ENCODE measurements around the gene TMEM187. TPM values are rescaled to one million over a fixed set of nuclear protein-coding genes. Genes with fewer than 3 reads are reported as not detected.

The TMEM187 gene
- total and polyA plus RNA-seq, 7 donors = 2.2 to 7.8 (median 6.5) TPM

- Histone ChIP-seq H3K27ac (no peak overlapping the region), H3K4me3 (no peak overlapping the region), H3K9me3 (no peaks in the 10 kb centered on the region), H3K27me3 (ENCODE audit: insufficient read depth in 3 of 3, low read length in 2 of 3) (no peaks in the 10 kb centered on the region), H3K36me3 (ENCODE audit: insufficient read depth in 1 of 2, low read depth in 1 of 2) (peaks cover 2 to 94% of the 10 kb centered on the region in 2 donors), H3K4me1 (peaks cover 8% of the 10 kb centered on the region)
- 93 to 99% (median 94%) methylated on average over 10 to 16 of the region's 16 CpGs for WGBS, 3 donors
- intact Hi-C loops (cut with DNase I) = no loop called here
- ATAC-seq (no peak), DNase-seq (peak in 1 of 2 donors; percentile 48)
- TF ChIP-seq CTCF (IDR thresholded peaks at IDR 0.05) = no peak
Observed at GRCh38 chrX:153960077-153960476, 12.5 kb upstream of the TMEM187 start.

GRCh38 chrX:153960786-153961185 lies 11.8 kb upstream of the TMEM187 start:
- DNase-seq (no peak), ATAC-seq (no peak)
- no peaks in the 10 kb centered on the region for H3K9me3 ChIP-seq
- H3K36me3 ChIP-seq (ENCODE audit: insufficient read depth in 1 of 2, low read depth in 1 of 2) = peaks cover 2 to 87% of the 10 kb centered on the region in 2 donors
- H3K4me3 ChIP-seq = no peak overlapping the region
- no peak overlapping the region for H3K27ac ChIP-seq
- WGBS, 3 donors = 86 to 92% (median 86%) methylated on average over 22 of the region's 22 CpGs
- no peak for TF ChIP-seq CTCF (IDR thresholded peaks at IDR 0.05)
- H3K4me1 ChIP-seq = peaks cover 12% of the 10 kb centered on the region
- H3K27me3 ChIP-seq (ENCODE audit: insufficient read depth in 3 of 3, low read length in 2 of 3) = no peaks in the 10 kb centered on the region
- intact Hi-C loops (cut with DNase I) = no loop called here

GRCh38 chrX:153961292-153961691 lies 11.3 kb upstream of the TMEM187 start:
- H3K9me3 ChIP-seq = no peaks in the 10 kb centered on the region
- WGBS, 3 donors = 88 to 94% (median 94%) methylated on average over 10 to 11 of the region's 11 CpGs
- TF ChIP-seq CTCF (IDR thresholded peaks at IDR 0.05) = no peak
- H3K4me1 ChIP-seq = peaks cover 12% of the 10 kb centered on the region
- ATAC-seq (no peak), DNase-seq (no peak)
- intact Hi-C loops (cut with DNase I) = no loop called here
- no peak overlapping the region for H3K4me3 ChIP-seq
- H3K36me3 ChIP-seq (ENCODE audit: insufficient read depth in 1 of 2, low read depth in 1 of 2) = peaks cover 2 to 82% of the 10 kb centered on the region in 2 donors
- no peaks in the 10 kb centered on the region for H3K27me3 ChIP-seq (ENCODE audit: insufficient read depth in 3 of 3, low read length in 2 of 3)
- H3K27ac ChIP-seq = no peak overlapping the region

GRCh38 chrX:153963546-153963945 lies 9.0 kb upstream of the TMEM187 start:
- no peak overlapping the region for H3K27ac ChIP-seq

More at GRCh38 chrX:153963546-153963945, 9.0 kb upstream of the TMEM187 start:
- 57 to 79% (median 60%) methylated on average over 3 to 12 of the region's 12 CpGs for WGBS, 3 donors
- intact Hi-C loops (cut with DNase I) = no loop called here
- H3K4me3 ChIP-seq = no peak overlapping the region
- H3K4me1 ChIP-seq = peaks cover 34% of the 10 kb centered on the region
- H3K27me3 ChIP-seq (ENCODE audit: insufficient read depth in 3 of 3, low read length in 2 of 3) = no peaks in the 10 kb centered on the region
- peak in 1 of 2 donors; percentile 47 for DNase-seq
- TF ChIP-seq CTCF (IDR thresholded peaks at IDR 0.05) = no peak
- peaks cover 2 to 60% of the 10 kb centered on the region in 2 donors for H3K36me3 ChIP-seq (ENCODE audit: insufficient read depth in 1 of 2, low read depth in 1 of 2)
- ATAC-seq = no peak
- no peaks in the 10 kb centered on the region for H3K9me3 ChIP-seq
